Central memory CD4-positive, alpha-beta T cell (primary cell): ENCODE results near the gene KCNC4.

Source experiments
- DNase-seq: peaks from one replicate; pipeline ENCODE4 v3.0.0; 2022

KCNC4 gene

DNA sequence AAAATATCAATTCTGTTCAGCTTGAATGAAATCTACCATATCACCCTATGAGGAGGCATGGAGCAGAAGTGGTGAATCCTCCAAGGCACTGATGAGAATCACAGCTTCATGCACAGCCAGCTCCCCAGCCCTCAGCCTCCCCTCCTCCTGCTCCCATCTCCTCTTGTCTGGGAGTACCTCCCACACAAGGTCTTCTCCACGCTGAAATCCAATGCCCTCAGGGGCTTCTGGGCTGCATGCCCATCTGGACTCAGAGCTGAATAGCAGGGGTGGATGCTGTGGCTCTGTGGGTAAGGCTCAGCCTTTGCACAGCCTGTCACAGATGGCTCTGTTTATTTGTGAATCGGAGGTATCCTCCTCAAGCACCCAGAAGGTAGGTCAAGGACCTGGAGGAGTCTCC, 48.6 kb downstream of the KCNC4 start:
- DNase-seq, result no peak

DNA sequence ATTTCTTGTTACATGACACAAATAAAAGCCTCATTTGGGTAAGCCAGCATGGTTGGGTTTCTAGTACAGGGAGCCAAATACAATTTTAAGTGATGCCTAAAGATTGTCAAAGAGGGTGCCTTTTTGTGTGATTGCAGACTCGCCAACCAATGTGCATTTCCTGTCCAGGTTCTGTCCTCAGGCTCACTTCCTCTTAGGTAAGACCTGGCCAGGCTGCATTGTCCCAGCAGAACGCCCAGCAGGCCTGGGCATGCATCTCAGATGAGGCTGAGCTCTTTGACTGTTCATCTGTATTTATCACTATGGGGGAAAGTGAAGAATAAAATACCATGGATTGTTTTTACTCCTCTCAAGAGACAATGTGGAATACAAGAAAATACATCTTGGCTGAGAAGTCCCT, 49.7 kb downstream of the KCNC4 start:
- DNase-seq, result no peak
